GM19452 (cell line): ENCODE measurements around the gene PHF8.

Experiments used
- ATAC-seq: cut with Tn5 transposase; IDR thresholded peaks from one replicate; pipeline ENCODE4 v1.9.1; 2021; ENCODE audit not compliant: unreplicated experiment

PHF8 gene

GRCh38 chrX:54044126-54044876 lies at the start of gene PHF8:
Gene PHF8, minus strand, starts transcription at chrX:54044473. Its CDS starts 1,745 bp downstream, at chrX:54042728.
- ATAC-seq = peak; percentile 83

- no peak for ATAC-seq
Observed at GRCh38 chrX:54093571-54093970, 49.3 kb upstream of the PHF8 start.

- ATAC-seq = no peak
Observed at GRCh38 chrX:54093159-54093558, 48.9 kb upstream of the PHF8 start.

- no peak for ATAC-seq
Observed at GRCh38 chrX:54090880-54091279, 46.6 kb upstream of the PHF8 start.

- ATAC-seq = no peak
Observed at GRCh38 chrX:54089191-54089590, 44.9 kb upstream of the PHF8 start.

DNA sequence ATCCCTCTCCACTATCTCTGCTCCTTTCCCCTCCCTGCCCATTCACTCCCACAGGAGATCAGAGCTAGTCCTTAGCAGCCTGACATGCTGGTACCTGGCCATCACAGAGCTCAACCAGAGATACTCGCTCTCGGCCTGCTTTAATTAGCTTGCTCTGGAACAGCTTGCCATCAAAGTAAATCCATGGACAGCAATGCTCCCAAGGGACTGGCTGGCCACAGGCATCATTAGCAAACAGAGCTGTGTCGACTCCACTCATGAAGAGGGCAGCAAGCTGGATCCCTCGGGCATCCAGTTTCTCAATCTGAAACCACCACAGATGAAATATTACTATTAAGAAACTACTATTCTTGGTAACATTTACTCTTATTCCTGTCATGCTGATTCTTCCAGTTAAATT lies 43.4 kb upstream of the PHF8 start:
- ATAC-seq = no peak

- no peak for ATAC-seq
Observed at GRCh38 chrX:54085666-54086065, 41.4 kb upstream of the PHF8 start.

DNA sequence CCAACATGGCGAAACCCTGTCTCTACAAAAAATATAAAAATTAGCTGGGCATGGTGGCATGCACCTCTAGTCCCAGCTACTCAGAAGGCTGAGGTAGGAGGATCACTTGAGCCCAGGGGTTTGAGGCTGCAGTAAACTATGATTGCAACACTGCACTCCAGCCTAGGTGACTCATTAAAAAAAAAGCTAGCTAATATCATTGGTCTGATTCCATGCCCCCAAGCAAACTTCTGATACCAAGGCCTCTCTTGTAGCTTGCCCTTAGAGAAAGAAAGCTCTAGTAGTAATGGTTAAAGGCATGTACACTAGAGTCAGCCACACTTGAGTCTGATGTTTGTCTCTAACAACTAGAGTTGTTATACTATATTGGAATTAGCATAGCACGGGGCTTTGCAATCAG lies 32.6 kb upstream of the PHF8 start:
- no peak for ATAC-seq

GRCh38 chrX:54074826-54075225 lies 30.6 kb upstream of the PHF8 start:
- no peak for ATAC-seq

GRCh38 chrX:54067766-54068165 lies 23.5 kb upstream of the PHF8 start:
- no peak for ATAC-seq

- ATAC-seq = no peak
Observed at GRCh38 chrX:54066841-54067240, 22.6 kb upstream of the PHF8 start.

- no peak for ATAC-seq
Observed at GRCh38 chrX:54064564-54064963, 20.3 kb upstream of the PHF8 start.

- ATAC-seq = no peak
Observed at GRCh38 chrX:54063361-54063760, 19.1 kb upstream of the PHF8 start.

DNA sequence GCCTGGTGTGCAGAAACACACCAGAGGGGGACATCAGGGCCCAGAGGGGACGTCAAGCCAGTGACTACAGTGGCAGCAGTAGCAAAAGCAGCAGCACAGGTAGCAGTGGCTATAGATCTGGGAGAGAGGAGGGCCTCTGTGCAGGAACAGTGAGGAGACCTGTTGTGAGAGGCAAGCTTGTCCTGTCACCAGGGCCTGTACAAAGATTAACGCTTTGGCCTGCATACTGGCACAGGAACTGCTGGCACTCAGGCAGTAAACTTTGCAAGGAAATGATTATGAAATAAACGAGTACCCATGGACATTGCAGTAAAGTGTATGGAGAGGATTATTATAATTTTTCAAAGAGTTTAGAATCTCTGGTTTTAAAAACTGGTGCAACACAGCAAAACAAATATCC lies 5.5 kb upstream of the PHF8 start:
- no peak for ATAC-seq

- ATAC-seq = no peak
Observed at GRCh38 chrX:54048412-54048811, 4.1 kb upstream of the PHF8 start.

GRCh38 chrX:54045563-54046228 lies 1.4 kb upstream of the PHF8 start:
- no peak for ATAC-seq

GRCh38 chrX:54044877-54045338 lies 635 bp upstream of the PHF8 start:
- ATAC-seq = no peak

GRCh38 chrX:54043541-54044125 lies 640 bp downstream of the PHF8 start:
- peak; percentile 28 for ATAC-seq

DNA sequence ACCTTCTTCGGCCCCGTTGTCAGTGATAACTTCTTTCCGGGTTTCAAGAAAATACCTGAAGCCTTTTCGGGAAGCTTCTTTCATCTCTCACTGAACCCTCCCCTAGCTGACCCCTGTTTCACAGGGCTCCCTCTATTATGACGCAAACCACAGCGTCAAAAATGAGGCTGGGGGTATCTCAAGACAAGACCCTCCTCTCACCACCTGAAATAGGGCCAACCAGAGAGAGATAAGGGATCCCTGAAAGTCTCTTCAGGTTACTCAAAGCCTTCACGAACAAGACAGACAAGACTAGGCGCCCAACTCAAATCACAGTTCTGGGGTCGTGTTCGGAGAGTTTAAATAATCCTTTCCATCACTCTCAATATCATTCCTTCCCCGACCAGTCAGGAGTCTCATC lies 1.2 kb downstream of the PHF8 start:
- no peak for ATAC-seq

DNA sequence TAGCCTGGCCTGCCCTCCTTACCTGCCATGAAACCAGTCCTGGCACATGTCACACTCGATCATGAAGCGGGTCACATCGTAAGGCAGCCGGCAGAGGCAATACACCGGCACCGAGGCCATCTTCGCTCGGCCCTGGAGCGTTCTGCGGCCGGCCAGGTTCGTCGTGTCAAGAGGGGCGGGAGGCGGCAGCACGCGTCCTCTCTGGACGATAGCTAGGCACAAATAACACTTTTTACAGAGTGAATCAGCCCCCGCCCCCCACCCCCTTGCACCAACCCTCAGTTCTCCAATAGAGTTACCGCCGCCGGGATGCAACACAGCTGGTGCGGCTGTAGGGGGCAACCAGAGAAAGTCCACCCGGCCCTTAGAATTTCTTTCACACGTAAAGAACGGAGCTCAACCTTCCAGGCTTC lies 1.7 kb downstream of the PHF8 start:
- ATAC-seq = no peak

DNA sequence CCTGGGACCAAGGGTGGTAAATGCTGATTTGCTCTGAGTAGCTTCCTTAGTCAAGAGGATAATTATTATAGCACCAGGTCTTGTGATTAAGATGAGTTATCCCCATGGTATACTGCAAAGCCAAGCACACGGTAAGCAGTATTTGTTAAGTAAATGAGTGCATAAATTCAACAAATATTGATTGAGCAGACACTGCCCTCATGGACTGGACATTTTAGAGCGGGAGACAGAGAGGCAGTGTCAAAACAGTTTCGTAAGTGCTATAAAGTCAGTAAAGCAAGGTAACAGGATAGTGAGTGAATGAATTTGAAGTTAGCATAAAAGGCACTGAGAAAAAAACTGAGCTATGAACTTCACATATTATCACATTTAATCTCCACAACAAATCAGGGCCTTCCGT lies 13.9 kb downstream of the PHF8 start:
- no peak for ATAC-seq

DNA sequence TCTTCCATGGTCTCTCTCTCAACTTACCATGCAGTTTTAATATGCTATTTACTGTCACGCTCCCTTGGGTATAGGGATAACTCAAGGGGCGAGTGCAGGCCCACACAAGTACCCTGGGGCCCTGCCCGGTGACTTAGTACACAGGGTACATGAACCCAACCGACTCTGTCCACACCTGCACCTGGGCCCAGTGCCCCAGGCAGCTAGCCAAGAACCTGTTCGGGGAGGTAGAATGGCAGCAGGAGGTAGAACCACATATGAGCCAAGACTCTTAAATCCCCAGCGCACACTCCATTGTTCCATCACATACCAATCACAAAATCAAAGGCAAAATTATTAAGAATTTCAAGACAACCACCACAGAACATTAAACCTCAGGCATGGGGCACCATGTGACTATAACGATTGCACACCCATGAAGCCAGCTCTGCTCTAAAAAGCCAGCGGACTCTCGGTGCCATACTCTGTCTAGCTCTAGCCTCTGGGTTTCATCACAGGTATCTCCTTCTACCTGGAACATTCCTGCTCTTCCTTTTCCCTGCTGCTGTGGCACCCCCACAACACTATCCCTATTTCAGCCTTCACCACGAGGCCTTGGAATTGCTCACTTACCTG lies 14.6 kb downstream of the PHF8 start:
- ATAC-seq = no peak
